DMS114 treated with DMSO at 0.1 percent for 48 hours (cell line): ENCODE data around the gene ZFP3.
"Not testable (repeated sequence)": the region's sequence is repeated elsewhere in the genome, so short reads cannot be mapped to it uniquely, and the experiment has no call there.

Experiments
- DNase-seq: peaks from one replicate; lab custom pipeline; 2025; ENCODE audit not compliant: unreplicated experiment; lab: John Stamatoyannopoulos, UW

ZFP3 gene

GRCh38 chr17:5124125-5124760 is 46.0 kb downstream of the ZFP3 start:
- DNase-seq, result not testable (repeated sequence)

GRCh38 chr17:5124896-5125295 is 46.6 kb downstream of the ZFP3 start:
- not testable (repeated sequence) for DNase-seq

GRCh38 chr17:5126719-5127488 is 48.6 kb downstream of the ZFP3 start:
- no peak for DNase-seq

- no peak for DNase-seq
Measured at GRCh38 chr17:5127910-5128309, 49.6 kb downstream of the ZFP3 start.

- not testable (repeated sequence) for DNase-seq
Measured at GRCh38 chr17:5128387-5128786, 50.1 kb downstream of the ZFP3 start.

- DNase-seq, result no peak
Measured at GRCh38 chr17:5128905-5129535, 50.8 kb downstream of the ZFP3 start.

GRCh38 chr17:5129770-5130169 is 51.5 kb downstream of the ZFP3 start:
- DNase-seq, result not testable (repeated sequence)

- not testable (repeated sequence) for DNase-seq
Measured at GRCh38 chr17:5130261-5130660, 52.0 kb downstream of the ZFP3 start.

GRCh38 chr17:5130687-5131086 is 52.4 kb downstream of the ZFP3 start:
- DNase-seq, result not testable (repeated sequence)

GRCh38 chr17:5131146-5131715 is 53.0 kb downstream of the ZFP3 start:
- no peak for DNase-seq

- DNase-seq, result not testable (repeated sequence)
Measured at GRCh38 chr17:5131799-5132502, 53.7 kb downstream of the ZFP3 start.

GRCh38 chr17:5132503-5133225 is 54.4 kb downstream of the ZFP3 start:
- DNase-seq, result not testable (repeated sequence)

GRCh38 chr17:5133311-5133710 is 55.0 kb downstream of the ZFP3 start:
- no peak for DNase-seq

GRCh38 chr17:5133961-5134360 is 55.7 kb downstream of the ZFP3 start:
- not testable (repeated sequence) for DNase-seq

- DNase-seq, result not testable (repeated sequence)
Measured at GRCh38 chr17:5134571-5134970, 56.3 kb downstream of the ZFP3 start.

- DNase-seq, result not testable (repeated sequence)
Measured at GRCh38 chr17:5135131-5135712, 57.0 kb downstream of the ZFP3 start.

- DNase-seq, result no peak
Measured at GRCh38 chr17:5135726-5136579, 57.7 kb downstream of the ZFP3 start.

- DNase-seq, result not testable (repeated sequence)
Measured at GRCh38 chr17:5136580-5137412, 58.5 kb downstream of the ZFP3 start.
